Transverse colon (tissue), 4 donors: ENCODE measurements around the gene PDE8A. TPM values are rescaled to one million over a fixed set of nuclear protein-coding genes. Genes with fewer than 3 reads are reported as not detected.

ENCODE experiments used
- DNase-seq: peaks from one replicate; pipeline ENCODE4 v3.0.0-alpha.2; 2019
- H3K27ac ChIP-seq, 4 donors: fragments of 200-600 bp; sonication (generic); 2 replicates each; pipeline ENCODE4 v1.5.1; 2016 to 2018; ENCODE audit warnings: inconsistent platforms in 4 of 4
- H3K27me3 ChIP-seq: fragments of 200-600 bp; sonication (generic); 2 replicates; pipeline ENCODE4 v1.5.1; 2017; ENCODE audit warnings: inconsistent platforms
- H3K36me3 ChIP-seq, 4 donors: fragments of 200-600 bp; sonication (generic); 2 replicates each; pipeline ENCODE4 v1.5.1; 2017 to 2019; ENCODE audit warnings: inconsistent platforms in 4 of 4
- H3K4me1 ChIP-seq, 4 donors: fragments of 200-600 bp; sonication (generic); 2 replicates each; pipeline ENCODE4 v1.5.1; 2017 to 2020; ENCODE audit warnings: inconsistent platforms in 4 of 4
- H3K4me3 ChIP-seq, 4 donors: fragments of 200-600 bp; sonication (generic); 1 replicate in 1 of 4; 2 replicates in 3 of 4; pipeline versions ENCODE4 v1.5.1 to v1.6.1; 2017 to 2019; ENCODE audit warnings: inconsistent platforms in 4 of 4
- H3K9me3 ChIP-seq, 2 donors: fragments of 200-600 bp; sonication (generic); 2 replicates each; pipeline ENCODE4 v1.5.1; 2017 to 2019; ENCODE audit warnings: inconsistent platforms in 2 of 2
- EP300 ChIP-seq: sonication (generic); formaldehyde crosslinking; IDR thresholded peaks from one replicate; pipeline ENCODE4 v1.6.1; 2017; ENCODE audit warnings: antibody characterized with exemption, low read depth
- POLR2A ChIP-seq: fragments of 450-650 bp; IDR thresholded peaks from one replicate; pipeline ENCODE4 v1.6.1; 2016; ENCODE audit warnings: antibody characterized with exemption, mild to moderate bottlenecking, moderate library complexity
- POLR2AphosphoS5 ChIP-seq, 3 donors: sonication (generic); formaldehyde crosslinking; IDR thresholded peaks; one replicate each; pipeline ENCODE4 v1.6.1; 2016; ENCODE audit warnings: antibody characterized with exemption in 3 of 3
- WGBS, 2 donors: methylation state at CpG; one replicate each; pipeline ENCODE4 v1.1.5; 2018; ENCODE audit warnings: low coverage in 1 of 2; 5-methylcytosine and 5-hydroxymethylcytosine counted together
- in situ Hi-C, 4 donors: fragments of 200-750 bp; cut with MboI; loops; one replicate each; pipeline versions ENCODE4 v1.15.0 to v1.15.1; 2017; ENCODE audit warnings: low sequenced_read_pairs in 3 of 4, low pct_ligation_motif_present in 1 of 4, low pct_unique_long_range_greater_than_20kb in 1 of 4
- intact Hi-C: fragments of 100-400 bp; cut with DNase I; formaldehyde crosslinking; loops from one replicate; pipeline ENCODE4 v1.15.1; 2023; ENCODE audit warnings: low total_unique reads
- total RNA-seq, 4 donors: library from RNA; depleted of rRNA; stranded (reverse); fragments of >200 nt; gene quantifications; one replicate each; pipeline ENCODE4 v1.1.0, GENCODE V29; 2016
- TF ChIP-seq, protein P1 (sequence below), 5 experiments: fragments of 200-600 bp in 3 of 5; fragments of 450-650 bp in 2 of 5; sonication (generic) in 3 of 5; IDR thresholded peaks; 1 replicate in 2 of 5; 2 replicates in 3 of 5; pipeline ENCODE4 v1.5.1; 2016 to 2017; ENCODE audit warnings: antibody characterized with exemption in 5 of 5, inconsistent platforms in 3 of 5, mild to moderate bottlenecking in 2 of 5, moderate library complexity in 1 of 5

The PDE8A gene
- total RNA-seq, 4 donors from 2014 or later, result 115 to 188 (median 165) TPM

DNA sequence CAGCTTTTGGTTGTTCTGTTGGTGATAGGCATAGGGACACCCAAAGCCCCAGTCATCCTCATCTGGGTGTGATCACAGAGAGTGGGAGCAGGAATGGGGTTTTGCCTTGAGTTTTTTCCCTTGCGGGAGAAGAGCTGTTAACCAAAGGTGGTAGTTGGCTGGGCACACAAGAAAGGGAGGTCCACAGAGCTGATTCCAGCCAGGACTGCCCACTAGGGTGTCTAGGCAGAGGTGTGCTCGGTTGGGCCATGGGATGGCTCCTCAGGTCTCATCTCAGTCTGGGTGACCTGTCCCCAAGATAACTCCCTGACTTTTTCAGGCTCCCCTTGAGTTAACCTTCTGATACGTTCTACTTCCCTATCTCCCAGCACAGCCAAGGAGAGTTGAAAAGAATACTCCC, 134.8 kb downstream of the PDE8A start:
- WGBS, 2 donors, result 100% methylated on average over 3 of the region's 3 CpGs; no CpG with 5 or more reads in 1 of the 2 donors
- Histone ChIP-seq H3K27ac (no peak overlapping the region), H3K27me3 (no peaks in the 10 kb centered on the region), H3K4me3 (no peak overlapping the region), H3K4me1 (no peaks in the 10 kb centered on the region), H3K36me3 (peaks cover 0 to 35% (median 9%) of the 10 kb centered on the region in 4 donors), H3K9me3 (no peaks in the 10 kb centered on the region)
- in situ Hi-C loops, result no loop called here
- intact Hi-C loops, result no loop called here
- no peak for DNase-seq
- TF ChIP-seq, protein P1, sequence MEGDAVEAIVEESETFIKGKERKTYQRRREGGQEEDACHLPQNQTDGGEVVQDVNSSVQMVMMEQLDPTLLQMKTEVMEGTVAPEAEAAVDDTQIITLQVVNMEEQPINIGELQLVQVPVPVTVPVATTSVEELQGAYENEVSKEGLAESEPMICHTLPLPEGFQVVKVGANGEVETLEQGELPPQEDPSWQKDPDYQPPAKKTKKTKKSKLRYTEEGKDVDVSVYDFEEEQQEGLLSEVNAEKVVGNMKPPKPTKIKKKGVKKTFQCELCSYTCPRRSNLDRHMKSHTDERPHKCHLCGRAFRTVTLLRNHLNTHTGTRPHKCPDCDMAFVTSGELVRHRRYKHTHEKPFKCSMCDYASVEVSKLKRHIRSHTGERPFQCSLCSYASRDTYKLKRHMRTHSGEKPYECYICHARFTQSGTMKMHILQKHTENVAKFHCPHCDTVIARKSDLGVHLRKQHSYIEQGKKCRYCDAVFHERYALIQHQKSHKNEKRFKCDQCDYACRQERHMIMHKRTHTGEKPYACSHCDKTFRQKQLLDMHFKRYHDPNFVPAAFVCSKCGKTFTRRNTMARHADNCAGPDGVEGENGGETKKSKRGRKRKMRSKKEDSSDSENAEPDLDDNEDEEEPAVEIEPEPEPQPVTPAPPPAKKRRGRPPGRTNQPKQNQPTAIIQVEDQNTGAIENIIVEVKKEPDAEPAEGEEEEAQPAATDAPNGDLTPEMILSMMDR (IDR thresholded peaks at IDR 0.05), result no peak
- TF ChIP-seq POLR2AphosphoS5 (IDR thresholded peaks at IDR 0.05) (no peak), EP300 (no peak), POLR2A (no peak)

DNA sequence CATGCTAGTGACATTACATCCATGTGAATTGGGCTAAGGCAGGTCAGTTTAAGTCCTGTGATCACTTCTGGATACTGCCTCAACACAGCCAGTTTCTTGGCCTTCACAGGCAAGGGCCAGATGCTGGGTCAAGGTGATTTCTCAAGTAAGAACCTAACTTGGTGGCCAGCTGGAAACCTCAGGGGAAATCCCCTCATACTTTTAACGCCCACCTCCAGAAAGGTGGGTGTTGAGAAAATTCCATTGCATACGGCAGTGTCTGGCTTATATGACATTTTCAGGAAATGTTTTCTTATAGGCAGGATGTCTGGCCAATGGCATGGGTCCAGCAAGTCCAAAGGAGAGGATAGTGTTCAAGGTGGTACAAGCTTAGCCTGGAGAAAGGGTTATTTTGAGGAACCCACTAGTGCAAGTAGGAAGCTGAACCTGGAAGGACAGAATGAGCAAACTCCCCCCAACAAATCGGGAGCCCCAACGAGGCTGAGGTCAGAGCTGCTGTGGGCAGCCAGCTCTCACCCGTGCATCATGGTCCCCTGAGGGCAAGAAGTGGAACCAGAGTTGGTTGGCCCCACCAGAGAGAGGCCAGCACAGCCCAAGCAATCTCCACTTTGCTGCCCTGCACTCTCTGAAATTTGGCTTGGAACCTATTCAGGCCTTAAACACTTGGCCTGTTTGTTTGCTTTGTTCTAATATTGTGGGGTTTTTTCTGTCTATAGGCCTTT, 135.4 kb downstream of the PDE8A start:
- in situ Hi-C loops, result no loop called here
- Histone ChIP-seq H3K4me3 (no peak overlapping the region), H3K27ac (no peak overlapping the region), H3K36me3 (peaks cover 0 to 39% (median 9%) of the 10 kb centered on the region in 4 donors), H3K4me1 (no peaks in the 10 kb centered on the region), H3K27me3 (no peaks in the 10 kb centered on the region), H3K9me3 (no peaks in the 10 kb centered on the region)
- WGBS, 2 donors, result 60 to 78% methylated on average over 2 to 5 of the region's 5 CpGs
- TF ChIP-seq, protein P1 (IDR thresholded peaks at IDR 0.05), result no peak
- TF ChIP-seq EP300 (no peak), POLR2A (no peak), POLR2AphosphoS5 (IDR thresholded peaks at IDR 0.05) (no peak)
- intact Hi-C loops, result no loop called here
- DNase-seq, result no peak

DNA sequence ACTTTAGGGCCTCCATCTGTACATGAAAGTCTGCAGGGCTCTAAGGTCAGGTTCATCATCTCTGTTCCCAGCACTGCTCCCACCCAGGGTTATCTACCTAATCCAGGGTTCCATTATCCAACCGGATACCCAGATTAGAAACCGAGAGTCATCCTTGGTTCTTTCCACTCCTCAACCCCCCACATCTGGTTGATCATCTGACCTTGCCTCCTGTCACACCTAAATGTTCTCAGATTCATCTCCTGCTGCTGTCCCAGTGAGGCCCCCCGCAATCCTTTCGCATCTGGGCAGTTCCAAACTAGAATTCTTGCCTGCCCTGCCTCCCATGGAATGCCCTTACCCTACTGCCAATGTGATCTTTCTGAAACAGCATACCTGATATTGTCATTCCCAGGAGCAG, 136.5 kb downstream of the PDE8A start:
- Histone ChIP-seq H3K4me3 (no peak overlapping the region), H3K36me3 (peaks cover 0 to 48% (median 13%) of the 10 kb centered on the region in 4 donors), H3K27me3 (no peaks in the 10 kb centered on the region), H3K4me1 (no peaks in the 10 kb centered on the region), H3K27ac (no peak overlapping the region), H3K9me3 (no peaks in the 10 kb centered on the region)
- 93 to 96% methylated on average over 3 to 4 of the region's 4 CpGs for WGBS, 2 donors
- in situ Hi-C loops (no loop called here), intact Hi-C loops (no loop called here)
- TF ChIP-seq, protein P1 (IDR thresholded peaks at IDR 0.05), result no peak
- TF ChIP-seq POLR2AphosphoS5 (IDR thresholded peaks at IDR 0.05) (no peak), POLR2A (no peak), EP300 (no peak)
- no peak for DNase-seq

DNA sequence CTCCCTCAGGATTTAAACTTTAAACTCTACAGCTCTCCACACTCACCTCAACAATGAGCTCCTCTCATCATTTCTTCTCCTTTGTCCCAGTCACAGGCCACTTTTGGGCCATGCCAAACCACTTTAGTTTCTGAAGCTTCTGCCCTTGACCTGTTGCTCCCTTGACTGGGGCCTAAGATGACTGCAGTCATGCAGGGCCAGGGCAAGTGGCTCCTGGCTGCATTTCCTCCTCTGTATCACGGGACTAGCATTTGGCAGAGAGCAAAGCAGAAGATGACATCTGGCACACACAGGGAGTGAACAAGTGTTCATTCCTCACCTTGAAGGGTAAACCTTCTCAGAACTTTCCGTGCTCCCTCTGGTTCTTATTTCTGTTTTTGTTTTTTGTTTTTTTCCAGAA, 136.9 kb downstream of the PDE8A start:
- TF ChIP-seq POLR2A (no peak), POLR2AphosphoS5 (IDR thresholded peaks at IDR 0.05) (no peak), EP300 (no peak)
- TF ChIP-seq, protein P1 (IDR thresholded peaks at IDR 0.05), result no peak
- H3K4me1 ChIP-seq, result no peaks in the 10 kb centered on the region
- no peak overlapping the region for H3K4me3 ChIP-seq
- in situ Hi-C loops, result no loop called here
- no peaks in the 10 kb centered on the region for H3K9me3 ChIP-seq
- H3K36me3 ChIP-seq, result peaks cover 0 to 47% (median 13%) of the 10 kb centered on the region in 4 donors
- H3K27me3 ChIP-seq, result no peaks in the 10 kb centered on the region
- DNase-seq, result no peak
- 71 to 82% methylated on average over 2 of the region's 2 CpGs for WGBS, 2 donors
- no peak overlapping the region for H3K27ac ChIP-seq
- intact Hi-C loops, result no loop called here
